GM12872 (cell line): ENCODE data around the gene KCNAB2.
A peak's percentile ranks its signal among the peaks of the same experiment; 100 is the strongest.

Experiments
- TF ChIP-seq, protein P1 (sequence below): IDR thresholded peaks from 3 replicates; pipeline ENCODE4 v1.5.1; 2011; ENCODE audit warnings: low read depth, mild to moderate bottlenecking, low read length, moderate library complexity; ENCODE audit not compliant: insufficient read depth

The KCNAB2 gene

DNA sequence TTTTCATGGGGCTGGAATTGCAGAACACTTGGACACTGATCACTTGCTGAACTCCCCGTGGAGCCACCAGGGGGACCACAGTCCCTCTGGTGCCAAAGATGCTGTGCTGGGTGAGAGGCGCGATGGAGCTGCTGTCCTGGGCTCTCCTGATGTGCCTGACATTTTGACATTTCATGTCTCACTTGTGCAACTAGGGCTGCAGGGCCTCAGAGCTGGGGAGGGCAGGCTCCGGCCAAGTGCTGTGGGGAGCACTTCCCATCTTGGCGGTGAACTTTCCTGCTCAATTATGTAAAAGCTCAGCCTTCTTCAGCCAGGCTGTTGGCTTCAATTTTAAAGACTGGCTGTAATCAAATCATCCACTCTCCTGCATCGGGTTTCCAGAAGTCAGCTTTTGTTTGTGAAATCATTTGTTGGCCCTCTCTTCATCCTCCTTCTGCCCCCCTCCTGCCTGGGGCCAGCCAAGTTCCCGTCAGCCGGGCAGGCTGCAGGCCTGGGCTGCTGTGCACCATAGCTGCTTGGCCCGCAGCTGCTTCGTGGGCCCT is 36.8 kb downstream of the KCNAB2 start:
- TF ChIP-seq, protein P1, sequence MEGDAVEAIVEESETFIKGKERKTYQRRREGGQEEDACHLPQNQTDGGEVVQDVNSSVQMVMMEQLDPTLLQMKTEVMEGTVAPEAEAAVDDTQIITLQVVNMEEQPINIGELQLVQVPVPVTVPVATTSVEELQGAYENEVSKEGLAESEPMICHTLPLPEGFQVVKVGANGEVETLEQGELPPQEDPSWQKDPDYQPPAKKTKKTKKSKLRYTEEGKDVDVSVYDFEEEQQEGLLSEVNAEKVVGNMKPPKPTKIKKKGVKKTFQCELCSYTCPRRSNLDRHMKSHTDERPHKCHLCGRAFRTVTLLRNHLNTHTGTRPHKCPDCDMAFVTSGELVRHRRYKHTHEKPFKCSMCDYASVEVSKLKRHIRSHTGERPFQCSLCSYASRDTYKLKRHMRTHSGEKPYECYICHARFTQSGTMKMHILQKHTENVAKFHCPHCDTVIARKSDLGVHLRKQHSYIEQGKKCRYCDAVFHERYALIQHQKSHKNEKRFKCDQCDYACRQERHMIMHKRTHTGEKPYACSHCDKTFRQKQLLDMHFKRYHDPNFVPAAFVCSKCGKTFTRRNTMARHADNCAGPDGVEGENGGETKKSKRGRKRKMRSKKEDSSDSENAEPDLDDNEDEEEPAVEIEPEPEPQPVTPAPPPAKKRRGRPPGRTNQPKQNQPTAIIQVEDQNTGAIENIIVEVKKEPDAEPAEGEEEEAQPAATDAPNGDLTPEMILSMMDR = peak; percentile 10; the same call in 1 of the 3 replicates

DNA sequence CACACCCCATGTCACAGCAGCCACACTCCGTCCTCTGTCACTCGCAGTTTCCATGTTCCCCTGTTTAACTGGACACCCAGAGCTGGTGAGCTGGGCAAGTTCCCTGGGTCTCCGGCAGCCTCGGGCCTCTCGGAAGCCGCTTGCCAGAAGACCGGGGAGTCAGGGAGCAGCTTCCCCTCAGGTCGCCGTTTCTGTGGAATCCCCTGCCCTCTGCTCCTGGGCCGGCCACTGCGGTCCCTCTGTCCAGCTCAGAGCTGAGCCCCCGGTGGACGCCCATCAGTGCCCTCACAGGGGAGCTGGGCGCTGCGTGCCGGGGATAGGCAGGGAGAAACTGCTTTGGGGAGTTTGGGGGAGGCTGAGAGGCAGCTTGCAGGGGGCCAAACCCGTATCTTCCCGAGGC is 37.7 kb downstream of the KCNAB2 start:
- TF ChIP-seq, protein P1 = no peak

- TF ChIP-seq, protein P1 = no peak
Measured at GRCh38 chr1:6083801-6084446, 38.2 kb downstream of the KCNAB2 start.

DNA sequence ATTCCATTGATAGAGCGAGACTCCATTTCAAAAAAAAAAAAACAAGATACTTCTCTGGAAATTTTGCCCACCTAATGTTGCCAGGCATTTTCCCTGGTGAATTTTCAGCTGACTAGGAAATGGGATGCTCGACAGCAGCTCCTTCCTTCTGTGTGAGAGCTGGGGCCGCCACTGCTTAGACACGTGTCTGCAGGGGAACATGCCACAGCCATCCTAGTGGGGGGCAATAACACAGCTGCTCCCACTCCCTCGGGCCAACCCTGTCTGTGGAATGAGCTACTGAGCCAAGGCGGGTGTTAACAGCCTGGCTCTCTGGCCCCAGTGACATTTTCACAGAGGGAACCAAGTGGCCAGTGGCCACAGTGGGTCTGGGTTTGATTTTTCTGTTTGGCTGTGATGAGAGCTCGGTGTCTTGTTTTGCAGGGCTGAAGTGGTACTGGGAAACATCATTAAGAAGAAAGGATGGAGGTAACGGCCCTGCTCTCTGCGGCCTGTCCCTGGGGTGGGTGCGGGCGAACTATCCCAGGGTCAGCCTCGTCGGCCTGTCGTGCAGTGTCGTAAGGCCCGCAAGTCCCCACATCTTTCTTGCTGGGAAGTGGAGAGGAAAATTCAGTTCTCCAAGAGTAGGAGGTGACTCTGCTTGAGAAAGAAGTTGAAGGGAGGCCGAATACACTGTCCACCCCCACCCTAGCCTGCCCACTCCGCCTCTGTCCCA is 39.2 kb downstream of the KCNAB2 start:
- TF ChIP-seq, protein P1 = no peak

GRCh38 chr1:6085666-6086065 is 40.0 kb downstream of the KCNAB2 start:
- TF ChIP-seq, protein P1 = no peak

DNA sequence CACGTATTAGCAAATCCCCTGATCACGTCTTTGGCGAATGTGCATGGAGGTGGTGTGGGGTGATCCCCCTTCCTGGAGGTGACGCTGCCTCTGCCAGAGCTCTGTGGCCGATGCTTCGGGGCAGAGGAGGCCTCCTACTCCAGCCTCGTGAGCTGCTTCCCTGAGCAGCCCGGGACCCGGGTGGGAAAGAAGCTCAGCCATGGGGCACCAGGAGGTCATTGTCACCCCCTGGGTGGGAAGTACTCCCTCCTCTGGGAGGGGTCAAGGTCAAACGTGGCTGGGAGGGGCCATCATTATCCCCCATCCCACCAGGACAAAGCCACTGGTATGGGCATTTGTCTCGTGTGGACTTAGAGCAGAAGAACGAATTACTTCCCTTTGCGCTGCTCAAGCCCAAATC is 40.7 kb downstream of the KCNAB2 start:
- TF ChIP-seq, protein P1 = no peak

- TF ChIP-seq, protein P1 = no peak
Measured at GRCh38 chr1:6086762-6087376, 41.2 kb downstream of the KCNAB2 start.
